ENCODE measurements around the gene PDE2A.

GRCh38 chr11:72585762-72586311, 88.4 kb downstream of the PDE2A start:
- TF ChIP-seq CTCF (IDR thresholded peaks at IDR 0.05; ENCODE audit: poor library complexity) = peak; percentile 81
- TF ChIP-seq EZH2 (IDR thresholded peaks at IDR 0.05; ENCODE audit: borderline replicate concordance) = no peak
- no peak for TF ChIP-seq EZH2phosphoT487 (IDR thresholded peaks at IDR 0.05; ENCODE audit: low read depth, severe bottlenecking, unreplicated experiment)
